ENCODE measurements around the gene INO80E.

DNA sequence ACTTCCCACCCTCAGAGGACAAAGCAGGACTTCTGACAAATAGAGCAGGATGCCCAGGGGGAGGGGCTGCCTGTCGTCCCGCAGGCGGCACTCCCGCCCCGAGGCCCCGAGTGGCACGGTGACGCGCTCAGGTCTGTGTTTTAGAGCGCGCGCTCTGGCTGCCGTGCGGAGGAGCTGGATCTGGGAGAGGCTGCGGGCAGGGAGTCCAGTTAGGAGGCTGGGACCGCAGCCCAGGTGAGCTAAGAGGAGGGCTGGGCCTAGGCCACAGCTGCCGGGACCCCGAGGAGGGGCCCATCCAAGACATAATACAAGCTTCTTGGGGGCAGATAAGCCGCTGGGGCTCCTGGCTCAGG, 8.4 kb downstream of the INO80E start:
- TF ChIP-seq, protein P1, sequence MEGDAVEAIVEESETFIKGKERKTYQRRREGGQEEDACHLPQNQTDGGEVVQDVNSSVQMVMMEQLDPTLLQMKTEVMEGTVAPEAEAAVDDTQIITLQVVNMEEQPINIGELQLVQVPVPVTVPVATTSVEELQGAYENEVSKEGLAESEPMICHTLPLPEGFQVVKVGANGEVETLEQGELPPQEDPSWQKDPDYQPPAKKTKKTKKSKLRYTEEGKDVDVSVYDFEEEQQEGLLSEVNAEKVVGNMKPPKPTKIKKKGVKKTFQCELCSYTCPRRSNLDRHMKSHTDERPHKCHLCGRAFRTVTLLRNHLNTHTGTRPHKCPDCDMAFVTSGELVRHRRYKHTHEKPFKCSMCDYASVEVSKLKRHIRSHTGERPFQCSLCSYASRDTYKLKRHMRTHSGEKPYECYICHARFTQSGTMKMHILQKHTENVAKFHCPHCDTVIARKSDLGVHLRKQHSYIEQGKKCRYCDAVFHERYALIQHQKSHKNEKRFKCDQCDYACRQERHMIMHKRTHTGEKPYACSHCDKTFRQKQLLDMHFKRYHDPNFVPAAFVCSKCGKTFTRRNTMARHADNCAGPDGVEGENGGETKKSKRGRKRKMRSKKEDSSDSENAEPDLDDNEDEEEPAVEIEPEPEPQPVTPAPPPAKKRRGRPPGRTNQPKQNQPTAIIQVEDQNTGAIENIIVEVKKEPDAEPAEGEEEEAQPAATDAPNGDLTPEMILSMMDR (IDR thresholded peaks at IDR 0.05; ENCODE audit: low read length): no peak
- TF ChIP-seq EZH2 (optimal IDR thresholded peaks at IDR 0.05; ENCODE audit: low read depth, low read length): no peak
